HEK293 (cell line): ENCODE results near the gene M6PR.

Experiments used
- CTCF ChIP-seq: fragments of 450-650 bp; formaldehyde crosslinking; IDR thresholded peaks from 2 replicates; pipeline ENCODE4 v1.5.1; 2016; ENCODE audit warnings: missing biosample characterization, missing genetic modification characterization
- MYNN ChIP-seq: fragments of 450-650 bp; formaldehyde crosslinking; IDR thresholded peaks from 2 replicates; pipeline ENCODE4 v1.5.1; 2016; ENCODE audit warnings: missing biosample characterization, missing genetic modification characterization, borderline replicate concordance
- SP2 ChIP-seq: fragments of 450-650 bp; formaldehyde crosslinking; IDR thresholded peaks from 2 replicates; pipeline ENCODE4 v1.5.1; 2016; ENCODE audit warnings: missing biosample characterization, missing genetic modification characterization
- ZBTB21 ChIP-seq: fragments of 450-650 bp; formaldehyde crosslinking; IDR thresholded peaks from 2 replicates; pipeline ENCODE4 v1.5.1; 2017; ENCODE audit warnings: missing biosample characterization, missing genetic modification characterization
- ZBTB7A ChIP-seq: fragments of 450-650 bp; formaldehyde crosslinking; IDR thresholded peaks from 2 replicates; pipeline ENCODE4 v1.5.1; 2016; ENCODE audit warnings: low read depth, missing biosample characterization, missing genetic modification characterization
- ZNF19 ChIP-seq: fragments of 450-650 bp; formaldehyde crosslinking; IDR thresholded peaks from 2 replicates; pipeline ENCODE4; 2016; ENCODE audit warnings: missing biosample characterization, missing genetic modification characterization, low read depth
- ZNF24 ChIP-seq: fragments of 450-650 bp; formaldehyde crosslinking; IDR thresholded peaks from 2 replicates; pipeline ENCODE4 v1.5.1; 2016; ENCODE audit warnings: missing biosample characterization, missing genetic modification characterization
- ZNF274 ChIP-seq, 2 experiments: fragments of 200-500 bp in 1 of 2; fragments of 450-650 bp in 1 of 2; sonication (Bioruptor generic) in 1 of 2; formaldehyde crosslinking in 1 of 2; IDR thresholded peaks; 2 replicates each; pipeline versions ENCODE4 v1.5.1 to v1.6.1; 2014 to 2016; ENCODE audit warnings: borderline replicate concordance in 1 of 2, inconsistent platforms in 1 of 2, low read length in 1 of 2, missing biosample characterization in 1 of 2, missing genetic modification characterization in 1 of 2
- ZNF548 ChIP-seq: fragments of 450-650 bp; formaldehyde crosslinking; IDR thresholded peaks from 2 replicates; pipeline ENCODE4 v1.5.1; 2016; ENCODE audit warnings: missing biosample characterization, missing genetic modification characterization
- ZNF558 ChIP-seq: fragments of 450-650 bp; formaldehyde crosslinking; IDR thresholded peaks from 2 replicates; pipeline ENCODE4 v1.5.1; 2016; ENCODE audit warnings: missing biosample characterization, missing genetic modification characterization
- ZSCAN30 ChIP-seq: fragments of 450-650 bp; IDR thresholded peaks from 2 replicates; pipeline ENCODE4 v1.5.1; 2018; ENCODE audit warnings: missing biosample characterization, mild to moderate bottlenecking, missing genetic modification characterization, moderate library complexity
- ZXDB ChIP-seq: fragments of 450-650 bp; formaldehyde crosslinking; IDR thresholded peaks from 2 replicates; pipeline ENCODE4 v1.5.1; 2016; ENCODE audit warnings: missing biosample characterization, missing genetic modification characterization

GRCh38 chr12:8899830-8900229 lies 49.6 kb downstream of the M6PR start:
- TF ChIP-seq MYNN = no peak
- no peak for TF ChIP-seq ZBTB7A (tag by site-specific recombination)
- no peak for TF ChIP-seq ZNF548 (tag by site-specific recombination)
- no peak for TF ChIP-seq CTCF (tag by site-specific recombination)
- TF ChIP-seq SP2 (tag by site-specific recombination) = no peak
- no peak for TF ChIP-seq ZXDB (tag by site-specific recombination)
- TF ChIP-seq ZNF24 = no peak
- TF ChIP-seq ZNF19 (tag by site-specific recombination) = no peak
- no peak for TF ChIP-seq ZNF274 (IDR thresholded peaks at IDR 0.05; ENCODE audit: low read length)
- no peak for TF ChIP-seq ZNF274 (tag by site-specific recombination; IDR thresholded peaks at IDR 0.05; ENCODE audit: borderline replicate concordance)
- TF ChIP-seq ZBTB21 (tag by site-specific recombination) = no peak
- TF ChIP-seq ZSCAN30 (tag by site-specific recombination) = no peak
- no peak for TF ChIP-seq ZNF558 (tag by site-specific recombination)
